Measurements from ENCODE around the gene TAX1BP1.
A peak's percentile ranks its signal among the peaks of the same experiment; 100 is the strongest.

The TAX1BP1 gene

GRCh38 chr7:27739909-27740448 lies at the start of gene TAX1BP1:
TAX1BP1 (plus strand) TSS chr7:27740162; CDS start chr7:27748525, 8,363 bp downstream.
- Histone ChIP-seq H3K4me3 (ENCODE audit: low read length) (peak within 1 kb of the TSS; percentile 96), H3K9me3 (ENCODE audit: control insufficient read depth, low read length) (no peaks in the 10 kb centered on the region), H3K36me3 (ENCODE audit: control insufficient read depth, insufficient read depth, low read length) (no peaks in the 10 kb centered on the region), H3K4me1 (ENCODE audit: control insufficient read depth, insufficient read depth, low read length) (peaks cover 19% of the 10 kb centered on the region), H3K27me3 (ENCODE audit: control insufficient read depth, insufficient read depth, low read length) (no peaks in the 10 kb centered on the region), H3K9ac (ENCODE audit: low read length) (peak within 1 kb of the TSS; percentile 100)

- no peak overlapping the region for H3K4me3 ChIP-seq (ENCODE audit: low read length)
- H3K36me3 ChIP-seq (ENCODE audit: control insufficient read depth, insufficient read depth, low read length): no peaks in the 10 kb centered on the region
- no peaks in the 10 kb centered on the region for H3K27me3 ChIP-seq (ENCODE audit: control insufficient read depth, insufficient read depth, low read length)
- H3K4me1 ChIP-seq (ENCODE audit: control insufficient read depth, insufficient read depth, low read length): no peaks in the 10 kb centered on the region
- no peak overlapping the region for H3K9ac ChIP-seq (ENCODE audit: low read length)
- H3K9me3 ChIP-seq (ENCODE audit: control insufficient read depth, low read length): no peaks in the 10 kb centered on the region
Observed at GRCh38 chr7:27690649-27691048, 49.3 kb upstream of the TAX1BP1 start.

GRCh38 chr7:27693794-27694193 lies 46.2 kb upstream of the TAX1BP1 start:
- H3K36me3 ChIP-seq (ENCODE audit: control insufficient read depth, insufficient read depth, low read length): no peaks in the 10 kb centered on the region
- no peak overlapping the region for H3K4me3 ChIP-seq (ENCODE audit: low read length)
- H3K4me1 ChIP-seq (ENCODE audit: control insufficient read depth, insufficient read depth, low read length): peaks cover 4% of the 10 kb centered on the region
- H3K9ac ChIP-seq (ENCODE audit: low read length): no peak overlapping the region
- H3K9me3 ChIP-seq (ENCODE audit: control insufficient read depth, low read length): no peaks in the 10 kb centered on the region
- no peaks in the 10 kb centered on the region for H3K27me3 ChIP-seq (ENCODE audit: control insufficient read depth, insufficient read depth, low read length)

- no peaks in the 10 kb centered on the region for H3K36me3 ChIP-seq (ENCODE audit: control insufficient read depth, insufficient read depth, low read length)
- no peaks in the 10 kb centered on the region for H3K9me3 ChIP-seq (ENCODE audit: control insufficient read depth, low read length)
- no peaks in the 10 kb centered on the region for H3K27me3 ChIP-seq (ENCODE audit: control insufficient read depth, insufficient read depth, low read length)
- no peak overlapping the region for H3K4me3 ChIP-seq (ENCODE audit: low read length)
- peaks cover 4% of the 10 kb centered on the region for H3K4me1 ChIP-seq (ENCODE audit: control insufficient read depth, insufficient read depth, low read length)
- H3K9ac ChIP-seq (ENCODE audit: low read length): no peak overlapping the region
Observed at GRCh38 chr7:27695096-27695495, 44.9 kb upstream of the TAX1BP1 start.

GRCh38 chr7:27697861-27698430 lies 42.0 kb upstream of the TAX1BP1 start:
- H3K36me3 ChIP-seq (ENCODE audit: control insufficient read depth, insufficient read depth, low read length): no peaks in the 10 kb centered on the region
- no peak overlapping the region for H3K4me3 ChIP-seq (ENCODE audit: low read length)
- H3K9me3 ChIP-seq (ENCODE audit: control insufficient read depth, low read length): no peaks in the 10 kb centered on the region
- H3K27me3 ChIP-seq (ENCODE audit: control insufficient read depth, insufficient read depth, low read length): no peaks in the 10 kb centered on the region
- peaks cover 4% of the 10 kb centered on the region for H3K4me1 ChIP-seq (ENCODE audit: control insufficient read depth, insufficient read depth, low read length)
- no peak overlapping the region for H3K9ac ChIP-seq (ENCODE audit: low read length)

GRCh38 chr7:27699751-27700150 lies 40.2 kb upstream of the TAX1BP1 start:
- Histone ChIP-seq H3K4me1 (ENCODE audit: control insufficient read depth, insufficient read depth, low read length) (peaks cover 4% of the 10 kb centered on the region), H3K9me3 (ENCODE audit: control insufficient read depth, low read length) (no peaks in the 10 kb centered on the region), H3K27me3 (ENCODE audit: control insufficient read depth, insufficient read depth, low read length) (no peaks in the 10 kb centered on the region), H3K36me3 (ENCODE audit: control insufficient read depth, insufficient read depth, low read length) (no peaks in the 10 kb centered on the region), H3K9ac (ENCODE audit: low read length) (no peak overlapping the region), H3K4me3 (ENCODE audit: low read length) (no peak overlapping the region)

GRCh38 chr7:27700501-27700900 lies 39.5 kb upstream of the TAX1BP1 start:
- Histone ChIP-seq H3K4me1 (ENCODE audit: control insufficient read depth, insufficient read depth, low read length) (peaks cover 4% of the 10 kb centered on the region), H3K4me3 (ENCODE audit: low read length) (no peak overlapping the region)

GRCh38 chr7:27703181-27703580 lies 36.8 kb upstream of the TAX1BP1 start:
- H3K27me3 ChIP-seq (ENCODE audit: control insufficient read depth, insufficient read depth, low read length): no peaks in the 10 kb centered on the region
- no peaks in the 10 kb centered on the region for H3K9me3 ChIP-seq (ENCODE audit: control insufficient read depth, low read length)
- H3K9ac ChIP-seq (ENCODE audit: low read length): no peak overlapping the region
- H3K4me1 ChIP-seq (ENCODE audit: control insufficient read depth, insufficient read depth, low read length): peaks cover 4% of the 10 kb centered on the region
- no peaks in the 10 kb centered on the region for H3K36me3 ChIP-seq (ENCODE audit: control insufficient read depth, insufficient read depth, low read length)
- no peak overlapping the region for H3K4me3 ChIP-seq (ENCODE audit: low read length)

More at GRCh38 chr7:27700501-27700900, 39.5 kb upstream of the TAX1BP1 start:
- Histone ChIP-seq H3K36me3 (ENCODE audit: control insufficient read depth, insufficient read depth, low read length) (no peaks in the 10 kb centered on the region), H3K9me3 (ENCODE audit: control insufficient read depth, low read length) (no peaks in the 10 kb centered on the region), H3K27me3 (ENCODE audit: control insufficient read depth, insufficient read depth, low read length) (no peaks in the 10 kb centered on the region), H3K9ac (ENCODE audit: low read length) (no peak overlapping the region)

- Histone ChIP-seq H3K9me3 (ENCODE audit: control insufficient read depth, low read length) (no peaks in the 10 kb centered on the region), H3K9ac (ENCODE audit: low read length) (no peak overlapping the region), H3K4me3 (ENCODE audit: low read length) (no peak overlapping the region), H3K27me3 (ENCODE audit: control insufficient read depth, insufficient read depth, low read length) (no peaks in the 10 kb centered on the region), H3K36me3 (ENCODE audit: control insufficient read depth, insufficient read depth, low read length) (no peaks in the 10 kb centered on the region), H3K4me1 (ENCODE audit: control insufficient read depth, insufficient read depth, low read length) (no peaks in the 10 kb centered on the region)
Observed at GRCh38 chr7:27704422-27705199, 35.4 kb upstream of the TAX1BP1 start.

GRCh38 chr7:27705200-27705594 lies 34.8 kb upstream of the TAX1BP1 start:
- no peaks in the 10 kb centered on the region for H3K4me1 ChIP-seq (ENCODE audit: control insufficient read depth, insufficient read depth, low read length)
- no peaks in the 10 kb centered on the region for H3K9me3 ChIP-seq (ENCODE audit: control insufficient read depth, low read length)
- H3K4me3 ChIP-seq (ENCODE audit: low read length): no peak overlapping the region
- no peaks in the 10 kb centered on the region for H3K27me3 ChIP-seq (ENCODE audit: control insufficient read depth, insufficient read depth, low read length)
- H3K36me3 ChIP-seq (ENCODE audit: control insufficient read depth, insufficient read depth, low read length): no peaks in the 10 kb centered on the region
- H3K9ac ChIP-seq (ENCODE audit: low read length): no peak overlapping the region

GRCh38 chr7:27708485-27708884 lies 31.5 kb upstream of the TAX1BP1 start:
- H3K36me3 ChIP-seq (ENCODE audit: control insufficient read depth, insufficient read depth, low read length): no peaks in the 10 kb centered on the region
- no peaks in the 10 kb centered on the region for H3K27me3 ChIP-seq (ENCODE audit: control insufficient read depth, insufficient read depth, low read length)
- no peak overlapping the region for H3K9ac ChIP-seq (ENCODE audit: low read length)
- H3K4me1 ChIP-seq (ENCODE audit: control insufficient read depth, insufficient read depth, low read length): no peaks in the 10 kb centered on the region
- H3K9me3 ChIP-seq (ENCODE audit: control insufficient read depth, low read length): no peaks in the 10 kb centered on the region
- H3K4me3 ChIP-seq (ENCODE audit: low read length): no peak overlapping the region

All from mucosa of stomach (tissue), 1 donor.